SU-DHL-6 (cell line): Measurements from ENCODE around the gene GIGYF2.

Experiments
- H2AFZ ChIP-seq: fragments of 200-600 bp; sonication (generic); 2 replicates; pipeline ENCODE4 v1.6.1; 2014; ENCODE audit warnings: low read depth, mild to moderate bottlenecking, moderate library complexity, mixed read lengths, antibody characterized with exemption, low read length; ENCODE audit not compliant: severe bottlenecking
- H3F3A ChIP-seq: fragments of 200-600 bp; shearing (Covaris generic); 2 replicates; pipeline ENCODE4 v1.6.0; 2016; ENCODE audit warnings: antibody characterized with exemption, mild to moderate bottlenecking; ENCODE audit not compliant: insufficient read depth
- H3K27ac ChIP-seq: fragments of 200-600 bp; sonication (generic); 2 replicates; pipeline ENCODE4 v1.5.1; 2016; ENCODE audit warnings: low read depth, mild to moderate bottlenecking, low read length, moderate library complexity, mixed read lengths
- H3K27me3 ChIP-seq: fragments of 200-600 bp; sonication (generic), shearing (Covaris generic); 2 replicates; pipeline ENCODE4 v1.6.0; 2014; ENCODE audit warnings: mild to moderate bottlenecking, low read length
- H3K36me3 ChIP-seq: fragments of 200-600 bp; sonication (generic); 2 replicates; pipeline ENCODE4 v1.6.1; 2014; ENCODE audit warnings: mild to moderate bottlenecking, low read length, mixed read lengths
- H3K4me2 ChIP-seq: fragments of 300-600, 200-600 bp; shearing (Covaris generic), sonication (generic); 2 replicates; pipeline ENCODE4 v1.6.0; 2014; ENCODE audit warnings: low read length, low read depth, mild to moderate bottlenecking; ENCODE audit not compliant: poor library complexity, severe bottlenecking
- H3K4me3 ChIP-seq: fragments of 200-600 bp; sonication (generic); 2 replicates; pipeline ENCODE4 v1.5.1; 2014; ENCODE audit warnings: antibody characterized with exemption, low read length, mild to moderate bottlenecking, mixed read lengths; ENCODE audit not compliant: insufficient read depth, poor library complexity, severe bottlenecking
- H3K79me2 ChIP-seq: fragments of 200-600 bp; sonication (generic); 2 replicates; pipeline ENCODE4 v1.6.1; 2014; ENCODE audit warnings: mild to moderate bottlenecking, low read length, moderate library complexity; ENCODE audit not compliant: insufficient read depth
- H3K9ac ChIP-seq: fragments of 200-600 bp; sonication (generic); 2 replicates; pipeline ENCODE4 v1.7.0; 2014; ENCODE audit warnings: mild to moderate bottlenecking, low read length
- H3K9me2 ChIP-seq: fragments of 200-600 bp; sonication (generic); replicated peaks from 2 replicates; pipeline ENCODE4 v1.6.1; 2014; ENCODE audit warnings: low read length; ENCODE audit not compliant: insufficient read depth
- H3K9me3 ChIP-seq: fragments of 200-600 bp; sonication (generic); 2 replicates; pipeline ENCODE4 v1.6.1; 2014; ENCODE audit warnings: low read length, mixed read lengths; ENCODE audit not compliant: insufficient read depth
- H4K20me1 ChIP-seq: fragments of 200-600 bp; sonication (generic); 2 replicates; pipeline ENCODE4 v1.6.1; 2014; ENCODE audit warnings: low read depth, mild to moderate bottlenecking, antibody characterized with exemption, low read length, moderate library complexity, mixed read lengths
- EZH2phosphoT487 ChIP-seq: fragments of 200-600 bp; sonication (generic), shearing (Covaris generic); conservative IDR thresholded peaks from 2 replicates; pipeline ENCODE4 v1.6.1; 2018; ENCODE audit warnings: mild to moderate bottlenecking, antibody characterized with exemption, low read length, moderate library complexity, mixed read lengths
- TF ChIP-seq, protein P1 (sequence below): fragments of 200-600 bp; sonication (generic); IDR thresholded peaks from one replicate; pipeline ENCODE4 v1.5.1; 2017; ENCODE audit warnings: antibody characterized with exemption, mild to moderate bottlenecking, low read length, moderate library complexity; ENCODE audit not compliant: insufficient read depth, poor library complexity, severe bottlenecking

The GIGYF2 gene

DNA sequence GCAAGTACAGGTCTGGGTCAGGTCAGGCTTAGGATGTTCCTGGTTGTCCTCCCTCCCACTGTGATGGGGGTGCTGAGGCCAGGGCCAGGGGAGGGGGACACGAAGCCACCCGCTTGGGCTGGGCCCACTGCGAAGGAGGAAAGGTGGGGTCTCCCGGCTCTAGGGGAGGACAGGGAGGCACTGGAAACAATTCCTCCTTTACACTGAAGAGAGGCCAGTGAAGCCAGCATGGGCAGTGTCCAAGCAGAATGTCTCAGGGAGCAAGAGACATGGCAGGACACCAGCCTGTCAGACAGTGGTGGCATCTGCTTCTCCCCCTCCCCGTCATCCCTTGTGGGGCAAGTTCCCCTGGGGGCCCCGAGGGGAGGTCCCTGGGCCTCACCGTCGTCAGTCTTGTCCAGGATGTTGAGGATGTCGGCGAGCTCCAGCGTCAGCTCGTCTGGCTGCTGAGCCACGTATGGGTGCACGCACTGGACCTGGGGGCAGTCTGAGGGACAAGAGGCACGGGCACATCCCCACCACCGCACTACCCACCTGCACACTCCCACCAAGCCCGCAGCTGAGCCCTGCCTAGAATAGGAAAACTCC, 183.7 kb downstream of the GIGYF2 start:
- H3K4me2 ChIP-seq = no peak overlapping the region
- H3K27me3 ChIP-seq = no peaks in the 10 kb centered on the region
- H4K20me1 ChIP-seq = no peaks in the 10 kb centered on the region
- no peaks in the 10 kb centered on the region for H3K9me2 ChIP-seq
- no peak overlapping the region for H3K27ac ChIP-seq
- H3K36me3 ChIP-seq = no peaks in the 10 kb centered on the region
- H2AFZ ChIP-seq = no peak overlapping the region
- no peak overlapping the region for H3K4me3 ChIP-seq
- TF ChIP-seq EZH2phosphoT487 = no peak
- TF ChIP-seq, protein P1, sequence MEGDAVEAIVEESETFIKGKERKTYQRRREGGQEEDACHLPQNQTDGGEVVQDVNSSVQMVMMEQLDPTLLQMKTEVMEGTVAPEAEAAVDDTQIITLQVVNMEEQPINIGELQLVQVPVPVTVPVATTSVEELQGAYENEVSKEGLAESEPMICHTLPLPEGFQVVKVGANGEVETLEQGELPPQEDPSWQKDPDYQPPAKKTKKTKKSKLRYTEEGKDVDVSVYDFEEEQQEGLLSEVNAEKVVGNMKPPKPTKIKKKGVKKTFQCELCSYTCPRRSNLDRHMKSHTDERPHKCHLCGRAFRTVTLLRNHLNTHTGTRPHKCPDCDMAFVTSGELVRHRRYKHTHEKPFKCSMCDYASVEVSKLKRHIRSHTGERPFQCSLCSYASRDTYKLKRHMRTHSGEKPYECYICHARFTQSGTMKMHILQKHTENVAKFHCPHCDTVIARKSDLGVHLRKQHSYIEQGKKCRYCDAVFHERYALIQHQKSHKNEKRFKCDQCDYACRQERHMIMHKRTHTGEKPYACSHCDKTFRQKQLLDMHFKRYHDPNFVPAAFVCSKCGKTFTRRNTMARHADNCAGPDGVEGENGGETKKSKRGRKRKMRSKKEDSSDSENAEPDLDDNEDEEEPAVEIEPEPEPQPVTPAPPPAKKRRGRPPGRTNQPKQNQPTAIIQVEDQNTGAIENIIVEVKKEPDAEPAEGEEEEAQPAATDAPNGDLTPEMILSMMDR = no peak
- H3F3A ChIP-seq = no peaks in the 10 kb centered on the region
- no peaks in the 10 kb centered on the region for H3K9me3 ChIP-seq
- no peaks in the 10 kb centered on the region for H3K79me2 ChIP-seq
- H3K9ac ChIP-seq = no peak overlapping the region

DNA sequence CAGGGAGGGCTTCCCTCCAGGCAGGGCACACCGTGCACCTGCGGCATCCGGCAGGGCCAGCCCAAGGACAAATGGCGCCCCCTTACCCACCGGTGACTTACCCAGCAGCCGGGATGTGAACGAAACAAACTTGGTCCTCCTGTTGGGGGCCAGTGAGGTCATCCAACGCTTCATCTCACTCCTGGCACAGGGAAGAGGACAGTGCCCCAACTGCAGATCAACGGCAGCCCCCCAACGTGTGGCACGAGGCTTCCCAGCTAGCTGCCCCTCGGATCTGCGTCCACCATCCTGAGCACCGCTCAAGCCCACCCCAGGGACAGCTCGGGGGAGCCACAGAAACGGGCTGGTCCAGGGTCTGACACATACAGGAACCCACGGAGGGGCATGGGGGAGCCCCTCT, 185.0 kb downstream of the GIGYF2 start:
- H2AFZ ChIP-seq = no peak overlapping the region
- no peak overlapping the region for H3K4me3 ChIP-seq
- no peak overlapping the region for H3K27ac ChIP-seq
- no peak overlapping the region for H3K9ac ChIP-seq
- H3K36me3 ChIP-seq = no peaks in the 10 kb centered on the region
- H4K20me1 ChIP-seq = no peaks in the 10 kb centered on the region
- no peaks in the 10 kb centered on the region for H3K27me3 ChIP-seq
- H3K79me2 ChIP-seq = no peaks in the 10 kb centered on the region
- H3K9me2 ChIP-seq = no peaks in the 10 kb centered on the region
- no peaks in the 10 kb centered on the region for H3F3A ChIP-seq
- TF ChIP-seq EZH2phosphoT487 = no peak
- TF ChIP-seq, protein P1 = no peak
- H3K4me2 ChIP-seq = no peak overlapping the region
- no peaks in the 10 kb centered on the region for H3K9me3 ChIP-seq

GRCh38 chr2:232882505-232883115, 185.5 kb downstream of the GIGYF2 start:
- Histone ChIP-seq H3K36me3 (no peaks in the 10 kb centered on the region), H3F3A (no peaks in the 10 kb centered on the region), H3K9me2 (no peaks in the 10 kb centered on the region), H2AFZ (no peak overlapping the region), H3K9ac (no peak overlapping the region), H3K4me3 (no peak overlapping the region), H3K9me3 (no peaks in the 10 kb centered on the region), H3K79me2 (no peaks in the 10 kb centered on the region), H3K27me3 (no peaks in the 10 kb centered on the region), H4K20me1 (no peaks in the 10 kb centered on the region), H3K27ac (no peak overlapping the region), H3K4me2 (no peak overlapping the region)
- no peak for TF ChIP-seq EZH2phosphoT487
- TF ChIP-seq, protein P1 = no peak
